Left lobe of liver (tissue), 2 donors: ENCODE results near the gene TRMU. TPM values are rescaled to one million over a fixed set of nuclear protein-coding genes. Genes with fewer than 3 reads are reported as not detected.

Source experiments
- ATAC-seq: fragments of 200-7000 bp; cut with Tn5 transposase; one replicate; pipeline ENCODE4 v1.9.1; 2020; ENCODE audit warnings: mild to moderate bottlenecking, moderate library complexity
- DNase-seq: peaks from one replicate; pipeline ENCODE4 v3.0.0-alpha.2; 2020; ENCODE audit warnings: low spot score
- total RNA-seq: library from RNA; stranded (reverse); gene quantifications from one replicate; pipeline ENCODE4 v1.2.1, GENCODE V29; 2021
- donor health status: DM: no; HTN: no; CAD: no; lungs with moderate emphysema.
- donor health status: DM: no; HTN: yes; CAD: no.

Gene TRMU
- 23.6 TPM for total RNA-seq

GRCh38 chr22:46335201-46336118, at the start of gene TRMU:
TRMU (plus strand) TSS chr22:46335714; CDS start chr22:46335765, 51 bp downstream.
- DNase-seq (peak; percentile 85), ATAC-seq (peak; percentile 94)

GRCh38 chr22:46286006-46286405, 49.5 kb upstream of the TRMU start:
- no peak for ATAC-seq
- no peak for DNase-seq

GRCh38 chr22:46286941-46287872, 48.3 kb upstream of the TRMU start:
- no peak for DNase-seq
- ATAC-seq: peak; percentile 2

- DNase-seq: no peak
- peak; percentile 17 for ATAC-seq
Observed at GRCh38 chr22:46287873-46288751, 47.4 kb upstream of the TRMU start.

- no peak for DNase-seq
- ATAC-seq: no peak
Observed at GRCh38 chr22:46288846-46289243, 46.7 kb upstream of the TRMU start.

- DNase-seq: no peak
- ATAC-seq: peak; percentile 3
Observed at GRCh38 chr22:46289244-46289891, 46.1 kb upstream of the TRMU start.

- ATAC-seq: no peak
- DNase-seq: no peak
Observed at GRCh38 chr22:46290121-46290842, 45.2 kb upstream of the TRMU start.

GRCh38 chr22:46290843-46291785, 44.4 kb upstream of the TRMU start:
- DNase-seq (no peak), ATAC-seq (no peak)

GRCh38 chr22:46292173-46292572, 43.3 kb upstream of the TRMU start:
- no peak for DNase-seq
- ATAC-seq: no peak

- DNase-seq (no peak), ATAC-seq (no peak)
Observed at GRCh38 chr22:46292732-46293131, 42.8 kb upstream of the TRMU start.

- DNase-seq (no peak), ATAC-seq (no peak)
Observed at GRCh38 chr22:46293577-46294260, 41.8 kb upstream of the TRMU start.

GRCh38 chr22:46294784-46295183, 40.7 kb upstream of the TRMU start:
- DNase-seq (no peak), ATAC-seq (peak; percentile 9)

GRCh38 chr22:46295277-46295971, 40.1 kb upstream of the TRMU start:
- DNase-seq (no peak), ATAC-seq (peak; percentile 35)

GRCh38 chr22:46296257-46297150, 39.0 kb upstream of the TRMU start, which contains the start of gene GTSE1:
GTSE1 (plus strand) TSS chr22:46296870; CDS start chr22:46297401, 531 bp downstream.
- DNase-seq (peak; percentile 97), ATAC-seq (peak; percentile 87)

- no peak for DNase-seq
- no peak for ATAC-seq
Observed at GRCh38 chr22:46297151-46297812, 38.2 kb upstream of the TRMU start.
